Natural killer cell treated with Interleukin-12 subunit alpha and Interleukin-12 subunit beta and Interleukin-15 and Interleukin-18, amount 100 ng/mL, for 72 hours (primary cell): ENCODE results near the gene KIRREL3. TPM values are rescaled to one million over a fixed set of nuclear protein-coding genes. Genes with fewer than 3 reads are reported as not detected.
"Not testable (repeated sequence)": the region's sequence is repeated elsewhere in the genome, so short reads cannot be mapped to it uniquely, and the experiment has no call there.

ENCODE experiments used
- ATAC-seq, 2 donors: fragments of 150-1000 bp; cut with Tn5 transposase in 1 of 2; sonication (Bioruptor Pico), chemical (Tn5 transposase) in 1 of 2; 2 replicates each; pipeline ENCODE4 v1.10.0; 2021
- DNase-seq: peaks from one replicate; pipeline ENCODE4 v3.0.0; 2022; ENCODE audit warnings: low spot score
- H3K27ac Mint-ChIP-seq, 2 donors: 1 replicate in 1 of 2; 2 replicates in 1 of 2; pipeline ENCODE4 v1.8.0; 2022; ENCODE audit warnings: mixed read lengths in 2 of 2, mild to moderate bottlenecking in 1 of 2, moderate library complexity in 1 of 2
- H3K27me3 Mint-ChIP-seq, 2 donors: 1 replicate in 1 of 2; 2 replicates in 1 of 2; pipeline ENCODE4 v1.8.0; 2022; ENCODE audit warnings: mixed read lengths in 2 of 2
- H3K36me3 Mint-ChIP-seq: one replicate; pipeline ENCODE4 v1.8.0; 2022; ENCODE audit warnings: mixed read lengths
- H3K4me1 Mint-ChIP-seq, 2 donors: 1 replicate in 1 of 2; 2 replicates in 1 of 2; pipeline ENCODE4 v1.8.0; 2022; ENCODE audit warnings: low read depth in 2 of 2, mixed read lengths in 2 of 2, mild to moderate bottlenecking in 1 of 2
- H3K4me3 Mint-ChIP-seq: one replicate; pipeline ENCODE4 v1.8.0; 2022; ENCODE audit warnings: mixed read lengths
- H3K9me3 Mint-ChIP-seq: 2 replicates; pipeline ENCODE4 v1.8.0; 2022; ENCODE audit warnings: mixed read lengths
- total RNA-seq, 2 donors: library from RNA; stranded (reverse); gene quantifications; one replicate each; pipeline ENCODE4 v1.2.3, GENCODE V29; 2022

KIRREL3 gene
- total RNA-seq, 2 donors from 2014 or later: not detected

DNA sequence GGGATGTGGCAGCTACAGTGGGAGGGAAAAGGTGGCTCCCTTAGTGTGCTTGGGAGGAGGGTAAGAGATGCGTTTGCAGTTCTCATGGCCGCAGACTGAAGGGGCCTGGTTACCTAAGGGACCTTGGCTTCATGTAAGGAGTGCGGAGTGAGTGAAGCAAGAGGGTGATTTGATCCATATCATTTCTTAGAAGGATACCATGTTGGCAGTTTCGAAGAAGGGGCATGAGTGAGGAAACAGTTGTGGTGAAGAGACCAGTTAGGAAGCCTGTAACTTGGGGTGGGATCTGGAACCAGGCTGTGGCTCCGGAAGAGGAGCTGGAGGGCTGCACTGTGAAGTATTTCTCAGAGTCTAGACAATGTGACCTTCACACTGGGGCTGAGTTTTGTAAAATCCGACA lies 600.1 kb downstream of the KIRREL3 start:
- Mint-ChIP-seq H3K27ac (peak overlapping the region; percentile 43 to 72), H3K27me3 (no peaks in the 10 kb centered on the region), H3K4me3 (peak overlapping the region; percentile 43), H3K9me3 (no peaks in the 10 kb centered on the region), H3K4me1 (peaks cover 28 to 40% of the 10 kb centered on the region in 2 donors), H3K36me3 (no peaks in the 10 kb centered on the region)
- ATAC-seq (peak in 1 of 2 donors; percentile 59), DNase-seq (no peak)

DNA sequence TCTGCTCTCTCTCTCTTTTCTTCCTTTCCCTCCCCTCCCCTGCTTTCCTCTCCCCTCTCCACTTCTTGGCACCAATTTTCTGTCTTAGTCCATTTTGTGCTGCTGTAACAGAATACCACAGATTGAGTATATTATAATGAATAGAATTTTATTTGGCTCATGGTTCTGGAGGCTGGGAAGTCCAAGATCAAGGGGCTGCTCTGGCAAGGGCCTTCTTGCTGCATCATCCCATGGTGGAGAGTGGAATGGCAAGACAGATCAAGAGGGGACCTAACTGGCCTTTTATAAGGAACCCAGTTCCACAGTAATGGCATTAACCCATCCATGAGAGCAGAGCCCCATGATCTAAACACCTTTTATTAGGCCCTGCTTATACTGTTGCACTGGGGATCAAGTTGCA lies 600.6 kb downstream of the KIRREL3 start:
- DNase-seq: no peak
- no peaks in the 10 kb centered on the region for H3K36me3 Mint-ChIP-seq
- H3K9me3 Mint-ChIP-seq: no peaks in the 10 kb centered on the region
- peaks cover 28 to 40% of the 10 kb centered on the region in 2 donors for H3K4me1 Mint-ChIP-seq
- H3K27ac Mint-ChIP-seq: peak overlapping the region; percentile 43 to 72
- H3K27me3 Mint-ChIP-seq: no peaks in the 10 kb centered on the region
- ATAC-seq: no peak
- no peak overlapping the region for H3K4me3 Mint-ChIP-seq

DNA sequence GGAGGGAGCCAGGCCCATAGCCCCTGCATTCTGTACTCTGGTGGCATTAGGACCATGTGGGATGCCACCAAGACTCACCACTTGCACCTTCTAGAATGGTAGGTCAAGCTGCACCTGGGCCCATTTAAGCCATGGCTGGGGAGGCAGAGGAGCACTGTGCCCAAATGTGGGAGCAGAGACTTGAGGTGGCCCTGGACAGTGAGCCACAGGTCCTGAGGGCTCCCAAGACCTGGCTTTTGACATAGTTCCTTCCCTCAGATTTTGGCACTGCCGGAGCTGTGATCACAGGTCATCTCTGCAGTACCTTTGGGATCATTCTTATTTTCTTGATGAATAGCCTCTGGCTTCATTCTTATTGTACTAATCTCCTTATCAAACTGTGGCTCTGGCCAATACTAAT lies 601.8 kb downstream of the KIRREL3 start:
- ATAC-seq (no peak), DNase-seq (no peak)
- H3K27me3 Mint-ChIP-seq: no peaks in the 10 kb centered on the region
- no peak overlapping the region for H3K4me3 Mint-ChIP-seq
- peaks cover 26 to 36% of the 10 kb centered on the region in 2 donors for H3K4me1 Mint-ChIP-seq
- H3K36me3 Mint-ChIP-seq: no peaks in the 10 kb centered on the region
- no peak overlapping the region for H3K27ac Mint-ChIP-seq
- H3K9me3 Mint-ChIP-seq: no peaks in the 10 kb centered on the region

DNA sequence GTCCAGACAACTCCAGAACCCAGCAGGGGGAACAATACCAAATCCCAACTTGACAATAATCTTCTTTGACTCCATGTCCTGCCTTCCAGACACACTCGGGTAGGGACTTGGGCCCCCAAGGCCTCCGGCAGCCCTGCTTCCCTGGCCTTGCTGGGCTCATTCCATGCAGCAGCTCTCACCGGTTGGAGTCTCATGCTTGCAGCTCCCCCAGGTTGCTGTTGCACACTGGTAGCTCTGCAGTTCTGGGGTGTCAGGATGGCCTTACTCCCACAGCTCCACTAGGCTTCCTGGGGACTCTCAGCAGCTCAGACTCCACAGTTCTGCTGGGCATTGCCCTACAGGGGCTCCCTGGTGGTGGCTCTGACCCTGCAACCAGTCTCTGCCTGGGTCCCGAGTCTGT lies 602.3 kb downstream of the KIRREL3 start:
- no peak overlapping the region for H3K27ac Mint-ChIP-seq
- no peaks in the 10 kb centered on the region for H3K9me3 Mint-ChIP-seq
- peaks cover 23 to 34% of the 10 kb centered on the region in 2 donors for H3K4me1 Mint-ChIP-seq
- no peak overlapping the region for H3K4me3 Mint-ChIP-seq
- H3K27me3 Mint-ChIP-seq: no peaks in the 10 kb centered on the region
- H3K36me3 Mint-ChIP-seq: no peaks in the 10 kb centered on the region
- DNase-seq (no peak), ATAC-seq (no peak)

DNA sequence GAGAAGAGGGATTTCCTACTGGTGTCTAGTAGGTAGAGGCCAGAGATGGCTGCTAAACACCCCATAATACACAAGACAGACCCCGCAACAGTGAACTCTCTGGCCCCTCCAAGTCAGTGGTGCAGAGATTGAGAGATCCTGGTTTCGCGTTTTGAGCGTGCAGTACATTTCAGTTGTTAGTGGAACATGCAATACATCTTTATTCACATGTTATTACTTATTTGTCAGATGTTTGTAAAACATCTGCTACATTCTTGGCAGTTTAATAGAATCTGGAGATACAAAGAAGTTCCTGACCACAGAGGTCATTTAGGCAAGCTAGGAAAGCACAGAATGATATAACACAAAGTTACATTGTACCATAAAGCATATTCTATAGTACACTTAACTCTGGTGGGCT lies 603.6 kb downstream of the KIRREL3 start:
- H3K4me3 Mint-ChIP-seq: no peak overlapping the region
- ATAC-seq (no peak), DNase-seq (no peak)
- H3K36me3 Mint-ChIP-seq: no peaks in the 10 kb centered on the region
- peaks cover 35 to 41% of the 10 kb centered on the region in 2 donors for H3K4me1 Mint-ChIP-seq
- no peaks in the 10 kb centered on the region for H3K27me3 Mint-ChIP-seq
- H3K27ac Mint-ChIP-seq: no peak overlapping the region
- H3K9me3 Mint-ChIP-seq: no peaks in the 10 kb centered on the region

DNA sequence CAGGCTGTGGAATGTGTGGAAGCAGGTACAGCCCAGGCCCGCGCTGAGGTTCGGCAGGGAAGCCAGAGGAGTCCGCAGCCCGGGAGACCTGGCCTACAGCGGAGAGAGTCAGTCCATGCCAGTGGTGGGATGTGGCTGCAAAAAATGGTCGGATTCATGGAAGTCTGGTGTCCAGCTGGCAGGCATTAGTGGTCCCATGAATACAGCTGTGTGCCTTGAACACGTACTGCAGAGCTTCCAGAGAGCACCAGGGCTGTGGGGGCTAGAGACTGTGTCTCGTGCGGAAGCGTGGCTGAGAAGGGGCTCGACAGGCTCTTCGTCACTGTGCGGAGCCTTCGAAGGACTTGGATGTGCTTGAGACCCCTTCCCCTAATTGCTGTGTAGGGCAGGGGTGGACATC lies 604.3 kb downstream of the KIRREL3 start:
- not testable (repeated sequence) for H3K36me3 Mint-ChIP-seq, H3K27ac Mint-ChIP-seq, ATAC-seq, DNase-seq, H3K9me3 Mint-ChIP-seq, H3K4me3 Mint-ChIP-seq, H3K27me3 Mint-ChIP-seq
- H3K4me1 Mint-ChIP-seq: peaks cover 38 to 43% of the 10 kb centered on the region in 2 donors

DNA sequence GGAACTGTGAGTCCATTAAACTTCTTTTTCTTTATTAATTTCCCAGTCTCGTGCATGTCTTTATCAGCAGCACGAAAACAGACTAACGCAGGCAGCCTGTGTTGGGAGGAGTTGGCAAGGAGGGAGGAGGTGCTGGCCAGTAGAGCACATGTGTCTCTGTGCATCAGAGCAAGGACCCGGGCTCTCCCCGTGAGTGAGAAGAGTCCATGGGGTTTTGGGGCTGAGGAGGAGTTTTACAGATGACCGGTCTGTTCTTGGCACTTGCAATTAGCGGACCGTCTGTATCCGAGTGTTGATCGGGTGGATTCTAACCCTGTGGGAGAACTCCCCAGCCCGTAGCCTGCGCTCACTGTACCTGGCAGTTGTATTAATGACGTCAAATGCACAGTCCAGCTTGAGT lies 604.8 kb downstream of the KIRREL3 start:
- H3K27me3 Mint-ChIP-seq, DNase-seq, H3K9me3 Mint-ChIP-seq: not testable (repeated sequence)

DNA sequence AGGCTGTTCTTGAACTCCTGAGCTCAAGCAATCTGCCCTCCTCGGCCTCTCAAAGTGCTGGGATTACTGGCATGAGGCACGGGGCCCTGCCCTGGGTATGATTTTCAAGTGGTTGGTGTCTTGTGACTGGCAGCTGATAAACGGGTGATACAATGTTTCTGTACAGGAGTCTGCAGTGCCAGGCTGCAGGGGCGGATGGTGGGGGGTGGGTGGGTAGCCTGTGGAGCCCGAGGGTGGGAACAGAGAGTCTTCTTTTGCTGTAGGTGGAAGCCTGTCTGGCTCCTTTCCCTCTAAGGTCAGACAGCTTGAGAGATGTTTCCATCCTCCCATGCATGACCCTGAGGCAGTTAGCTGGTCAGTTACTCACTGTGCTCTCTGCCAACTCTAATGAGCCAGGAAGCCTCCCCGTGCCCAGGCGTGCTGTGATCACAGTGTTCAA lies 605.9 kb downstream of the KIRREL3 start:
- not testable (repeated sequence) for DNase-seq, H3K4me3 Mint-ChIP-seq, H3K27me3 Mint-ChIP-seq, H3K36me3 Mint-ChIP-seq, ATAC-seq, H3K9me3 Mint-ChIP-seq
- H3K27ac Mint-ChIP-seq: peak overlapping the region in 1 of 2 donors; percentile 53
- H3K4me1 Mint-ChIP-seq: peaks cover 41 to 44% of the 10 kb centered on the region in 2 donors

More for the DNA sequence above, 604.8 kb downstream of the KIRREL3 start:
- peaks cover 40 to 46% of the 10 kb centered on the region in 2 donors for H3K4me1 Mint-ChIP-seq
- ATAC-seq, H3K4me3 Mint-ChIP-seq, H3K27ac Mint-ChIP-seq, H3K36me3 Mint-ChIP-seq: not testable (repeated sequence)

DNA sequence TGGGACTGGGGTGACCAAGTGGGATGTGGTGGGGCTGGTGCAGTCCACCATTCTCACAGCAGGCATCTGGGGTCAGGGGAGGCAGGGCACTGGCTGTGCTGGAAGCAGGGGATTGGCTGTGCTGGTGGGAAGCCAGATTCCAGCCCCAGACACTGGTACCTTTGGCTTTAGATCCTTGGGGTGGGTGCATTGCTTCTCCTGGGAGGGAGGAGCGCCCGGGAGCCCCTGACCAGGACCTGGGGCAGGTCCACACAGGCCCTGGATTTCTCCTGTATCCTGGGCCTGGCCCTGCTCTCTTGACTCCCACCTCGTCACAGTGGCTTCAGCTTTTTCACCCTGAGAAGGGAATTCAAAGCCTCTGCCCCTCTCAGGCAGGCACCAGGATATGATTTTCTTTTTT lies 606.5 kb downstream of the KIRREL3 start:
- no peaks in the 10 kb centered on the region for H3K9me3 Mint-ChIP-seq
- H3K4me3 Mint-ChIP-seq: no peak overlapping the region
- H3K4me1 Mint-ChIP-seq: peaks cover 41 to 44% of the 10 kb centered on the region in 2 donors
- H3K27me3 Mint-ChIP-seq: no peaks in the 10 kb centered on the region
- DNase-seq (no peak), ATAC-seq (no peak)
- H3K27ac Mint-ChIP-seq: peak overlapping the region in 1 of 2 donors; percentile 53
- H3K36me3 Mint-ChIP-seq: no peaks in the 10 kb centered on the region

DNA sequence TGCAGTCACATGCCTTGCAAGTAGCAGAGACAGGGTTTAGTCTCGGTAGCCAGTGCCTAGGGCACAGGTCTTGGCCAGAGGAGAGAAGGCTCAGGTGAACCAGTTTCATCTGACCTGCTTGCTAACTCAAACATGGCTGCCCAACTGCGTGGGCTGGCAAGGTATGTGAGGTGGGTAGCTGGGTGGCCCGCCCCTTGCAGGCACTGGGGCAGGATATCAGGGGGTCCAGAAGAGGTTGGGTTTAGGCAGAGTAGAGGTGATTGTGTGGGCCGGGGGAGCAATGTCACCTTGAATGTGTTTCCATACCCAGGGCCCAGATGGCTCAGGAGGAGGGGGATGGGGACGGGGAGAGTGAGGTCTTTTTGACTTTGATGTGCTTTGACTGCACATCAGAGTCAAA lies 607.4 kb downstream of the KIRREL3 start:
- H3K27me3 Mint-ChIP-seq: no peaks in the 10 kb centered on the region
- H3K4me1 Mint-ChIP-seq: peaks cover 41 to 46% of the 10 kb centered on the region in 2 donors
- no peak for ATAC-seq
- no peaks in the 10 kb centered on the region for H3K36me3 Mint-ChIP-seq
- DNase-seq: no peak
- peak overlapping the region; percentile 80 to 85 for H3K27ac Mint-ChIP-seq
- peak overlapping the region; percentile 62 for H3K4me3 Mint-ChIP-seq
- no peaks in the 10 kb centered on the region for H3K9me3 Mint-ChIP-seq

DNA sequence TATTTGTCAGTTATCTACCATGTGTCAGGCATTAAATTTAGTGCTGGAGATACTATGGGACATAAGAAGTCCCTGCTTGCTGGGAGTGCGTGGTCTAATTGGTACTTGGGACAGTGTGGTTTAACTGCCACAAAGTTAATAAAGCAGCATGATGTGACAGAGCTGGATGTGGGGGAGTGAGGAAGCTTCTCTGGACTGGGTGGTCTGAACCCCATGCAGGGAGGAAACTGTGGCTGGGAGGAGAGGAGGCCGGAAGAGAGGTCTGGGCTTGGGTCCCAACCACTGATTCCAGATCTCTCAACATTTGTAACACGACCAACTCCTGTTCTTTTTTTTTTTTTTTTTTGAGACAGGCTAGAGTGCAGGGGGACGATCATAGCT lies 607.9 kb downstream of the KIRREL3 start:
- ATAC-seq: peak; percentile 43 to 53
- Mint-ChIP-seq H3K4me3 (peak overlapping the region; percentile 62), H3K9me3 (no peaks in the 10 kb centered on the region), H3K4me1 (peaks cover 41 to 49% of the 10 kb centered on the region in 2 donors), H3K36me3 (no peaks in the 10 kb centered on the region), H3K27me3 (no peaks in the 10 kb centered on the region), H3K27ac (peak overlapping the region; percentile 80 to 85)
- DNase-seq: no peak

DNA sequence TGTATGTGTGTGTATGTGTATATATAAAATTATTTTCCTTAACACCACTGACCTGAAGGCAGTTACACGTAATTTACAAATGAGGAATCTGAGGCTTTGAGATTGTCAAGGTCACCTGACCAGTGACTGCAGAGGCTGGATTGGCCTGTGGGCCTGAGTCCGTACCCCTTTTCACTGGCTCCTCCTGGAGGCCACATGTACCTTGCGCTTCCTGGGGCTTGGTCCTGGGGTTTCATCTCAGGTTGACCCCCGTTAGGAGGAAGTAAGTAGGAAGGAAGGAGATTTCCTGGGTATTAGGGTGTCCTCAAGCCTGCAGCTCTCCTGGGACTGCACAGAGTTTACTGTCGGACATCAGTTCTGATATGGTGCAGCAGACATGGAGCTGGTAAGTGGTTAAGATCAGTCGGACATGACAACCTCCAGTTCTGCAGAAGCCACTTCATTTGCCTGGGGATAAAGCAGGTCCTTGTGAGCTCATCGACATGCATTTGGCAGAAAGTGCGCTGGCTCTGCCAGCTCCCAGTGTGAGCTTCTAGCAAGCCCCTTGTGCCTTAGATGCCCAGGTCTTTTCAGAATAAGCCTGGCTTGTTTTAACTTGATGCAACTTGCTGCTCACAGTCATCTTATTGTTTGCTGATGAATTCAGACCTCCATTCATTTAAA lies 608.5 kb downstream of the KIRREL3 start:
- H3K9me3 Mint-ChIP-seq: no peaks in the 10 kb centered on the region
- peak overlapping the region; percentile 80 to 85 for H3K27ac Mint-ChIP-seq
- DNase-seq: no peak
- no peaks in the 10 kb centered on the region for H3K36me3 Mint-ChIP-seq
- peak in 1 of 2 donors; percentile 62 for ATAC-seq
- no peaks in the 10 kb centered on the region for H3K27me3 Mint-ChIP-seq
- peaks cover 36 to 48% of the 10 kb centered on the region in 2 donors for H3K4me1 Mint-ChIP-seq
- H3K4me3 Mint-ChIP-seq: peak overlapping the region; percentile 62

DNA sequence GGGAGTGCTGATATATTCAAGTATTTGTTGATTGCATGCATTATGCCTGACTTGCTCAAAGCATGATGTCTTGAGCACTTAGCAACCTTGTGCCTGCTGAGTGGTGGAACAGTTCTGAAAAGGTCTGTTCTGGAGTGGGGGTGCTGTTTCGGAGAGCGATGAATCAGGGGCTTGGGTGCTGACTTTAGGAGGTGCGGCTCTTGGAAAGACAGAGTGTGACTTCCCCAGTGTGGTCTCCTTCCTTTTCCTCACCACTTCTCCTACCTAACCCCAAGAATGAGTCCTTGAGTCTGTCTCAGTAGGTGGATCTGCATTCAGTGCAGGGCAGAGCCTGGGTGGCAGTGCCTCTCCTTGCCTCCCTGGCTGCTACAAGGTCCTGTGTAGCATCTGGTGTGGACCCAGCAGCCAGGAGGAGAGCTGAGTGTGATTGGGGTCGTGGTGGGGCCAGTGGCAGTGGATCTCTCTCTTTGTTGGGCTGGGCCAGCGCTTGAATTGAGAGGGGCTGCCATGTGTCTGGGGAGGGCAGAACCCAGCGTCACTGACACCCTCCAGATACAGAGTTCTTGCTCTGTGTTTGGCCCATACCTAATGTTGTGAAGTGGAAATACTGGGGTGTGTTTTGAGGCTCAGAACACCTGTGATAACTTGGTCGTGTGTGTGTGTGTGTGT lies 609.1 kb downstream of the KIRREL3 start:
- no peaks in the 10 kb centered on the region for H3K9me3 Mint-ChIP-seq
- peak in 1 of 2 donors; percentile 3 for ATAC-seq

DNA sequence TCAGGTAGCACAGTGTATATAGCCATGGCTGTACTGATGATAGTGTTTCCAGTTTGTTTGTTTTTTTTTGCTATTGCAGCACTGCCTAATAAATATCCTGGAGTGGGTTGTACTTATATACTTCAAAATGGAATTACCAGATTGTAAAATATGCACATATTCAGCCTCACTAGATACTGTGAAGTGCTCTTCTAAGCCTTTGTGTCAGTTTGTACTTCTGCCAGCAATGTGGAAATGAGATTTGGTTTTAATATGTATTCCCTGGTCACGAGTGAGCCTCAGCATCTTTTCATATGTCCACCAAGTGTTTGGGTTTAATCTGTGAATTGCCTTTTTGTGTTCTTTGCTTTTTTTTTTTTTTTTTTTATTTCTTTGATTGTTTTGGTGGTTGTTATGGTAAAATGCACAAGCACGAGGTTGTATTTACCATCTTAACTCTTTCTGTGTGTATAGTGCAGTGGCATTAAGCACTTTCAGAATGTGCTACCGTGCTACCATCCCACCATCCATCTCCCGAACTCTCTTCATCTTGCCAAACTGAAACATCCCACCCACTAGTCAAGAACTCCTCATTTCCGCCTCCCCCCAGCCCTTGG lies 610.2 kb downstream of the KIRREL3 start:
- ATAC-seq (no peak), DNase-seq (no peak)
- no peaks in the 10 kb centered on the region for H3K36me3 Mint-ChIP-seq

More for the DNA sequence above, 609.1 kb downstream of the KIRREL3 start:
- H3K27me3 Mint-ChIP-seq: no peaks in the 10 kb centered on the region
- H3K36me3 Mint-ChIP-seq: no peaks in the 10 kb centered on the region
- no peak for DNase-seq
- peak overlapping the region; percentile 57 to 85 for H3K27ac Mint-ChIP-seq
- peaks cover 33 to 50% of the 10 kb centered on the region in 2 donors for H3K4me1 Mint-ChIP-seq
- peak overlapping the region; percentile 26 for H3K4me3 Mint-ChIP-seq

More for the DNA sequence above, 610.2 kb downstream of the KIRREL3 start:
- H3K9me3 Mint-ChIP-seq: no peaks in the 10 kb centered on the region
- H3K27me3 Mint-ChIP-seq: no peaks in the 10 kb centered on the region
- H3K27ac Mint-ChIP-seq: peak overlapping the region in 1 of 2 donors; percentile 57
- H3K4me3 Mint-ChIP-seq: peak overlapping the region; percentile 26
- H3K4me1 Mint-ChIP-seq: peaks cover 39 to 57% of the 10 kb centered on the region in 2 donors
